ENCODE data around the gene LRRC32.
"Not testable (repeated sequence)": the region's sequence is repeated elsewhere in the genome, so short reads cannot be mapped to it uniquely, and the experiment has no call there.

LRRC32 gene

DNA sequence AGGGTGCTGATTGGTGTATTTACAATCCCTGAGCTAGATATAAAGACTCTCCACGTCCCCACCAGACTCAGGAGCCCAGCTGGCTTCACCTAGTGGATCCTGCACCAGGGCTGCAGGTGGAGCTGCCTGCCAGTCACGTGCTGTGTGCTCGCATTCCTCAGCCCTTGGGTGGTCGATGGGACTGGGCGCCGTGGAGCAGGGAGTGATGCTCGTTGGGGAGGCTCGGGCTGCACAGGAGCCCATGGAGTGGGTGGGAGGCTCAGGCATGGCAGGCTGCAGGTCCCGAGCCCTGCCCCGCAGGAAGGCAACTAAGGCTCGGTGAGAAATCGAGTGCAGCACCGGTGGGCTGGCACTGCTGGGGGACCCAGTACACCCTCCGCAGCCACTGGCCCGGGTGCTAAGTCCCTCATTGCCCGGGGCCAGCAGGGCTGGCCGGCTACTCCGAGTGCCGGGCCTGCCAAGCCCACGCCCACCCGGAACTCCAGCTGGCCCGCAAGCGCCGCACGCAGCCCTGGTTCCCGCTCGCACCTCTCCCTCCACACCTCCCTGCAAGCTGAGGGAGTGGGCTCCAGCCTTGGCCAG, 61.6 kb downstream of the LRRC32 start:
- not testable (repeated sequence) for DNase-seq

- not testable (repeated sequence) for DNase-seq
Measured at GRCh38 chr11:76608228-76608627, 62.3 kb downstream of the LRRC32 start.
